ENCODE measurements around the gene WDR77.

The WDR77 gene

DNA sequence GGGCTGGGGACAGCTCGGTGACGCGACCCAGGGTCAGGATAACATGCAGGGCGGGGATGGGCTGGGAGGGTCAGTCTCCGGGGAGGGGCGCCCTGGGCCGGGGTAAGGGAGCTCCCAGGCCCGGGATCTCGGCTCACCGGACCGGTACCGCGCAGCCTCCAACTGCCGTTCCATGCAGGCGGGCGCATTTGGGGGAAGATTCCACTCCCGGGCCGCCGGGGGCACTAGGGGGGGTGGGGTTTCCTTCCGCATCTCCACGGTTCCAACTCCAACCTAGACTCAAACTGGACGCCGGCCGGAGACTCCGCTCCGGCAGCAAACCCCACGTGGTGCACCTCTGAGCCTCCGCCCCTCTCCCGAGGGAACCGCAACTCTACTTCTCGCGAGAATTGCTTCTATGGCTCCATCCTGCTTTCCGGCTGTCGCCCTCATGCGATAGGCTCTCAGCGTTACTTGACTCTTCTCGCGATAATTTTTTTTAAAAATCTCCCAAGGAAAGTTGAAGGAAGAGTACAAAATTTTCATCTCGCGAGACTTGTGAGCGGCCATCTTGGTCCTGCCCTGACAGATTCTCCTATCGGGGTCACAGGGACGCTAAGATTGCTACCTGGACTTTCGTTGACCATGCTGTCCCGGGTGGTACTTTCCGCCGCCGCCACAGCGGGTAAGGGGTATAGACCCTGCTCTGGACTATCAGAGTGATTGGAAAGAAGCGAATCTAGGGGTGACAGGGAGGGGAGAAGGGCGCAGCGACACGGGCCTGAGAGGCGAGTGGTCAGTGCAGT is at the start of gene WDR77, which contains the start of gene ATP5PB:
Gene WDR77, minus strand, starts transcription at position 339 of the 785 bp plus-strand sequence. Its CDS starts 87 bp downstream, at position 252.
Gene ATP5PB, plus strand, starts transcription at position 547 of the 785 bp plus-strand sequence. Its CDS starts 78 bp downstream, at position 625.
- Mint-ChIP-seq H3K9me3 (no peaks in the 10 kb centered on the region), H3K4me1 (ENCODE audit: low read depth) (peaks cover 80% of the 10 kb centered on the region), H3K27me3 (no peaks in the 10 kb centered on the region), H3K4me3 (peak within 1 kb of the TSS; percentile 100), H3K27ac (peak within 1 kb of the TSS; percentile 99), H3K36me3 (ENCODE audit: low read depth) (peaks cover 99% of the 10 kb centered on the region)
- peak; percentile 87 for DNase-seq

DNA sequence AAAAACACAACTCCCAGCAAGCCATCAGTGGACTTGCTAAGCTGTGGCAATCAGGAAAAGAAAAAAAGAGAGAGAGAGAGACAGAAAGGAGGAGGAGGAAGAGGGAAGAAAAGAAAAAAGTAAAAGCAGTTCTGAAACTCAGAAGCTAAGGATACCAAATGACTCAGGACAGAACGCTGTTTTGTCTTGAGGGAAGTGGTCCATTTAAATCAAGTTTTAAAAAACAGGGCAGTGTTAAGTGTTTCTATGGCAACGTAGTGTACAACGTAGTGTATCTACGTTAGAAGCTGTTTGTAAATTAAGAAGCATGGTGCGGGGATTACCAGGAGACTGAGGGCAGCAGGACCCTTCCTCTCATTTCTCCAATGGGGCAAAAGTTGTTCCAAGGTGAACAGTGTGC is 48.5 kb upstream of the WDR77 start:
- Mint-ChIP-seq H3K4me1 (ENCODE audit: low read depth) (peaks cover 31% of the 10 kb centered on the region), H3K36me3 (ENCODE audit: low read depth) (peaks cover 1% of the 10 kb centered on the region), H3K27me3 (no peaks in the 10 kb centered on the region), H3K9me3 (peaks cover 20% of the 10 kb centered on the region), H3K4me3 (no peak overlapping the region), H3K27ac (peak overlapping the region; percentile 60)
- no peak for DNase-seq

DNA sequence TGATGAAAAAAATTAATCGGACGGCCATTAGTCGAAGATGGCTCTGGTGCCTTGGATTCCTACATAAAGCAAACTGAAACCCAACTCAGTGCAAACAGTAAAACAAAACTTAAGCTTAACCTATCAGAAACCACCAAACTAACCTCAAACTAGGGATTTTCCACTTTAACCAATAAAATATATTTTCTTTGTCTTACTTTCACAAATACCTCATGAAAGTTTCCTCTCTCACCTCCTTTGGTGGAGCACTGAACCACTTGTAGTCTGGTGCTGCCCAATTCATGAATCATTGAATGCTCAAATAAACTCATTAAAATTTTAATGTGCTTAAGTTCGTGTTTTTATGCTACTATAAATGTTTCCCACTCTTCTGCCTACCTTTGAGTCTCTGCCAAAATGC is 47.3 kb upstream of the WDR77 start:
- Mint-ChIP-seq H3K27ac (peak overlapping the region; percentile 24), H3K4me3 (no peak overlapping the region), H3K9me3 (peaks cover 20% of the 10 kb centered on the region), H3K4me1 (ENCODE audit: low read depth) (peaks cover 36% of the 10 kb centered on the region), H3K36me3 (ENCODE audit: low read depth) (peaks cover 1% of the 10 kb centered on the region), H3K27me3 (no peaks in the 10 kb centered on the region)
- DNase-seq, result no peak

DNA sequence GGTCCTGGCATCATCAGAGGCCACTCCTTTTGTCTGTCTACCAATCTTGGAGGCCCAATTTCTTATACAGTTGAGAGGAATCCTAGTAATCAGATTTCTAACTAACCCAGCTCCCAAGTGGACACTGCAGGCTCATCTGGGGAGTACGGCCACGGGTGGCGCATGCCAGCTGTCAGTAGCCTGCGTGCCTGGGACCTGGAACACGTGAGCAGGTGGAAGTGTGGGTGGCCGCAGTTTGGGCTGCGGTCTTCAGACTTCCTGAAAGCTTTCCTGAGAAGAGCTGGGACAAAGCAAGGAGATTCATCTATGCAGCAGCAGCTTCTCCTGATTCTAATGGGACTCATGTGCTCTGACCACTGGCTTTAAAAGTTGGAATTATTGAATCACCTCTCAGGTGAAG is 42.0 kb upstream of the WDR77 start:
- no peaks in the 10 kb centered on the region for H3K36me3 Mint-ChIP-seq (ENCODE audit: low read depth)

DNA sequence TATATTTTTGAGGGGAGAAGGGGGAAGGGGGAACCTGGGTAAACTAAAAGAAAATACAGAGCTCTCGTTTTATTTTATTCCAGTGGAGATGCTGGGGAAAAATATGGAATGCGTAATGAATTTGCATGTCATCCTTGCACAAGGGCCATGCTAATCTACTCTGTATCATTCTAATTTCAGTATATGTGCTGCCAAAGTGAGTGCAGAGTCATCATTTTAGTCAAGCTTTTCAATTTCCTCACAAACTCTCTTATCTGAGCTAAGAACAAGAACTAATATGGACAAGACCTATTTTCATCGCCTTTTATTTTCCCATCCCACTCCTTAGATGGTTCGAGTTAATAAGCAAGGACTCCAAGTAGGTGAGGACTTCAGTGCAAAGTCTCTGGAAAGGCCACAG is 41.2 kb upstream of the WDR77 start:
- Mint-ChIP-seq H3K36me3 (ENCODE audit: low read depth) (no peaks in the 10 kb centered on the region), H3K4me1 (ENCODE audit: low read depth) (peaks cover 6% of the 10 kb centered on the region), H3K27me3 (no peaks in the 10 kb centered on the region), H3K4me3 (no peak overlapping the region), H3K27ac (no peak overlapping the region), H3K9me3 (peaks cover 7% of the 10 kb centered on the region)
- DNase-seq, result no peak

More for the DNA sequence above, 42.0 kb upstream of the WDR77 start:
- H3K27me3 Mint-ChIP-seq, result no peaks in the 10 kb centered on the region
- H3K27ac Mint-ChIP-seq, result no peak overlapping the region
- no peak for DNase-seq
- H3K4me3 Mint-ChIP-seq, result no peak overlapping the region
- H3K9me3 Mint-ChIP-seq, result peaks cover 10% of the 10 kb centered on the region
- peaks cover 9% of the 10 kb centered on the region for H3K4me1 Mint-ChIP-seq (ENCODE audit: low read depth)

DNA sequence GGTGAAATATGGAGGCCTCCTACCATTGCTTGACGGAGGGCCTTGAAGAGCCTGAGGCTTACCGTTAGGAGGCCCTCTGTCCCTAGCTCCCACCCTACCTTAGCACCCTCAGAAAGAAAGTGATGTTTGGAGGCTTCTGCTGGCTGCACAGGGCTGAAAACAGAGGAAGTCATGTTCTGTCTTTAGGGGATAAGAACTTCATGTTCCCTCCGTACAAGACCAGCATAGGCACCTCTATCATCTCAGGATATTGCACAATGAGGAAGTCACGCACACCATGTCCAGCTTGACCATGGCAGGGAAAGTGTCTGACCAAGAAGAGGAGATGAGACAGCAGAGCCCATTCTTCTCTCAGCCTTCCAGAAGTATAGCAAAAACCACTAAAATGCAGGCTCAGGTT is 40.5 kb upstream of the WDR77 start:
- Mint-ChIP-seq H3K4me1 (ENCODE audit: low read depth) (peaks cover 7% of the 10 kb centered on the region), H3K27ac (no peak overlapping the region), H3K27me3 (no peaks in the 10 kb centered on the region), H3K4me3 (no peak overlapping the region), H3K9me3 (peaks cover 2% of the 10 kb centered on the region), H3K36me3 (ENCODE audit: low read depth) (no peaks in the 10 kb centered on the region)
- DNase-seq, result no peak

DNA sequence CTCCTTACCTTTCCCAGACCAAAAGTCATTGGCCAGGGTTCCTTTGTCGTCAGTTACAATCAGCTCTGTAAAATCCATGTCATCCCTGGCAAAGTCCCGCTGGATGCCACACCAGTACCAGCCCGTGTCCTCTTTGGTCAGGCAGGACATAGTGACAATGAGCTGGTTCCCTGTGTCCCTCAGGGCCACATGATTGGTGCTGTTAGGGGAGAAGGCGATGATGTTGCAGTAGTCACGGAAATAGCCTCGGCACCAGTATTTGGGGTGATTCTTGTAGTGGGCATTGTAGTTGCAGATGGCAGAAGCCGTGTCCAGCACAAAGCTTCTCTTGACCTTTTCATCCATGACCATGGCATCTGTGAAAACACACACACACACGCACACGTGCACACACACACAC is 39.6 kb upstream of the WDR77 start:
- H3K4me1 Mint-ChIP-seq (ENCODE audit: low read depth), result peaks cover 7% of the 10 kb centered on the region
- H3K27ac Mint-ChIP-seq, result no peak overlapping the region
- H3K36me3 Mint-ChIP-seq (ENCODE audit: low read depth), result no peaks in the 10 kb centered on the region
- DNase-seq, result no peak
- no peaks in the 10 kb centered on the region for H3K27me3 Mint-ChIP-seq
- H3K9me3 Mint-ChIP-seq, result no peaks in the 10 kb centered on the region
- H3K4me3 Mint-ChIP-seq, result no peak overlapping the region

DNA sequence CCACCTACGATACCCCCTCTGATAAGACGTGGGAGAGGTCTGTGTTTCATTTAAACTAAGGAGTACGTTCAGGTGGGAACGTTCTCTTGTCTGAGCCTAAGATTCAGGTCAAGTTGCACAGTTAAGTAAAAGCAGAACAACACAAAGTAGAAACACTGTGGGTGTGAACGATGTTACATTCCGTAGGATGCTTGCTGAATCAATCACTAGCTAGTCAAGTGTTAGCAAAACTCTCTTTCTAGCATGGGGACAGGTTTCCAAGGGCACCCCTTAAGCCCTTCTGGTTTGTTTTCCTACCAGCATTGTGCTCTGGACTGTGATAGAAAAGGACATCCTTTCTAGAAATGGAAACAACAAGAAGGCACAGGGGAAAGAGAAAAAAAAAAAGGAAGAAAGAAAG is 38.1 kb upstream of the WDR77 start:
- no peak overlapping the region for H3K4me3 Mint-ChIP-seq
- DNase-seq, result no peak
- no peak overlapping the region for H3K27ac Mint-ChIP-seq
- no peaks in the 10 kb centered on the region for H3K27me3 Mint-ChIP-seq
- no peaks in the 10 kb centered on the region for H3K36me3 Mint-ChIP-seq (ENCODE audit: low read depth)
- H3K4me1 Mint-ChIP-seq (ENCODE audit: low read depth), result peaks cover 7% of the 10 kb centered on the region
- H3K9me3 Mint-ChIP-seq, result no peaks in the 10 kb centered on the region

DNA sequence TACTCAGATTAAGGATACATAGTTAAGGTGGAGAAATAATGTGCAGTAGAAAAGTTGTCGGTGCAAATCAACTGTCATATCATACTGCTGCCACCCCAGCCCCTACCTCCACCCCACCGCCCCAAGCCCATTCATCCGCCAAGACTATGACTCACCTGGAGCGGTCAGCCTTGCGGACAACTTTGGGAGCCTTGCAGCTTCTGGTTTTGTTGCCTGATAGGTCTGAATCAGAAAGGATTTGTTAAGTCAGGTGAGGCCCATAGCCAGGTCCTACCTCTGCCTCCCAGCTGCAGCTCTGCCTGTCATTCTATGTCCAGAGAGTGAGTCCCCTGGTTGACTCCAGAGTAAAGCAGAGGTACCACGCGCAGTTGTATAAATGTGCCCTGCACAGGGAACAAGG is 37.4 kb upstream of the WDR77 start:
- H3K9me3 Mint-ChIP-seq, result no peaks in the 10 kb centered on the region
- no peaks in the 10 kb centered on the region for H3K36me3 Mint-ChIP-seq (ENCODE audit: low read depth)
- DNase-seq, result no peak
- H3K27ac Mint-ChIP-seq, result no peak overlapping the region
- peaks cover 5% of the 10 kb centered on the region for H3K4me1 Mint-ChIP-seq (ENCODE audit: low read depth)
- H3K27me3 Mint-ChIP-seq, result no peaks in the 10 kb centered on the region
- no peak overlapping the region for H3K4me3 Mint-ChIP-seq

DNA sequence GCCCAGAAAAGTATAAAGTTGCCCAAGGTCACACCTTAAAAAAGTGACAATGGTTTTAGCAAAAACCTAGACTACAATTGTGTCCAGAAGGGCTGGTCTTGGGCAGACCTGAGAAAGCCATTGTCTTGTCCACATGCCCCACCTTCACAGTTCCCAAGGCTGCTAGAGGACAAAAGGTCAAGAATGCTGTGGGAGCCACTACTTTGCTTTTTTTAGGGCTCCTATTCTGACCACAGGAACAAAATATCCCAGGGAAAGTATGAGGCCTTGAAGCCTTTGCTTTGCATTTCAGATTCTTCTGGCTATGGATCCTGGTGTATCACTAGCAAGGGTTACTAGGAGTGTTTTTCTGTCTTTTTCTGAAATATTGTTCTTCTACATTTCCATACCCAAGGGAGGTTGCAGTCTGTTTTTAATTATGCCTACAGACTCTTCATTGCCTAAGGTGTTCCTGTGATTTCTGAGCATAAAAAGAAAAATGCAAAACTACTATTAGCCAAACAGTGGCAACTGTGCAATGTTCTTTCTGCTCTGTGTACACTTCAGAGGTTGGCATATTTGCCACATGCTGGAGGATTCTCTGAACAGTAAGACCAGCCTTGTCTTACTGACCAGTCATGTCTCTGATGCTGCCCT is 35.5 kb upstream of the WDR77 start:
- DNase-seq, result no peak
- H3K9me3 Mint-ChIP-seq, result no peaks in the 10 kb centered on the region
- H3K4me1 Mint-ChIP-seq (ENCODE audit: low read depth), result peaks cover 5% of the 10 kb centered on the region
- H3K27ac Mint-ChIP-seq, result no peak overlapping the region
- H3K36me3 Mint-ChIP-seq (ENCODE audit: low read depth), result no peaks in the 10 kb centered on the region
- no peak overlapping the region for H3K4me3 Mint-ChIP-seq
- no peaks in the 10 kb centered on the region for H3K27me3 Mint-ChIP-seq

DNA sequence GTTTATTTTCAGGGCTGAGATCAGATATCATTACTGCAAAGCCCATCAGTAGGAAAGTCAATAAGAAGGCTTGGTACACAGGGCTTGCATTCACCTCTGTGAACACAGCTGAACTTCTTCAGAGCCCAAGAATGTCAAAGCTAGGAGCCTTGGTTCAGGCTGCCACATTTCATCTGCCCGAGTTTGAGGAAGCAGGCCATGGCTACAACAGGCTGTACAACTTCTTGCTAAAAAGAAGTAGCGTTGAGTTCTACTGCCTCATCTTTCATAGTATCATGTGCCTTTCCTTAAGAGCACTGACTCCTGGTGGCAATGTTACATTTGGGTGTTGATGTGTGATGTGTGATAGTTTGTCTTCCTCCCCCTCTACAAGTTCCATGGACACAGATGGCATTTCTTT is 34.8 kb upstream of the WDR77 start:
- no peak overlapping the region for H3K27ac Mint-ChIP-seq
- H3K4me1 Mint-ChIP-seq (ENCODE audit: low read depth), result peaks cover 5% of the 10 kb centered on the region
- H3K4me3 Mint-ChIP-seq, result no peak overlapping the region
- no peaks in the 10 kb centered on the region for H3K36me3 Mint-ChIP-seq (ENCODE audit: low read depth)
- DNase-seq, result no peak
- H3K9me3 Mint-ChIP-seq, result no peaks in the 10 kb centered on the region
- no peaks in the 10 kb centered on the region for H3K27me3 Mint-ChIP-seq

DNA sequence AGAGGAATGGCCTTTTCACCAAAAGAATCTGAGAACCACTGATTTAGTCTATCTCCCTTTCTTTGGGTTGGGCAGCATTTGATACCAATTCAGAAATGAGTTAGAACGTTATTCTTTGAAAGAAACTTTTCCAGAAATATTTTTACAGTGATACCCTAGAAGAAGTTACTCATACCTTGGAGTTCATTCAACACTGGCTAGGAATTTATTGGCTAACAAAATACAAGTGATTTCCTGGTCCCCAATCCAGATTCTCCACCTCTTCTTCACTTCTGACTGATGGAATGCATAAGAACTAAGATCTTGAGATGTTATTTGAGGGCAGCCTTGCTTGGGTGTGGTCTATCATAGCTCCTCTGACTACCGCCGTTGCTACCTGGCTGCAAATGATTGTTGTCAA is 34.1 kb upstream of the WDR77 start:
- H3K27ac Mint-ChIP-seq, result no peak overlapping the region
- no peak overlapping the region for H3K4me3 Mint-ChIP-seq
- no peaks in the 10 kb centered on the region for H3K9me3 Mint-ChIP-seq
- H3K36me3 Mint-ChIP-seq (ENCODE audit: low read depth), result peaks cover 3% of the 10 kb centered on the region
- no peaks in the 10 kb centered on the region for H3K27me3 Mint-ChIP-seq
- H3K4me1 Mint-ChIP-seq (ENCODE audit: low read depth), result peaks cover 12% of the 10 kb centered on the region
- DNase-seq, result no peak

DNA sequence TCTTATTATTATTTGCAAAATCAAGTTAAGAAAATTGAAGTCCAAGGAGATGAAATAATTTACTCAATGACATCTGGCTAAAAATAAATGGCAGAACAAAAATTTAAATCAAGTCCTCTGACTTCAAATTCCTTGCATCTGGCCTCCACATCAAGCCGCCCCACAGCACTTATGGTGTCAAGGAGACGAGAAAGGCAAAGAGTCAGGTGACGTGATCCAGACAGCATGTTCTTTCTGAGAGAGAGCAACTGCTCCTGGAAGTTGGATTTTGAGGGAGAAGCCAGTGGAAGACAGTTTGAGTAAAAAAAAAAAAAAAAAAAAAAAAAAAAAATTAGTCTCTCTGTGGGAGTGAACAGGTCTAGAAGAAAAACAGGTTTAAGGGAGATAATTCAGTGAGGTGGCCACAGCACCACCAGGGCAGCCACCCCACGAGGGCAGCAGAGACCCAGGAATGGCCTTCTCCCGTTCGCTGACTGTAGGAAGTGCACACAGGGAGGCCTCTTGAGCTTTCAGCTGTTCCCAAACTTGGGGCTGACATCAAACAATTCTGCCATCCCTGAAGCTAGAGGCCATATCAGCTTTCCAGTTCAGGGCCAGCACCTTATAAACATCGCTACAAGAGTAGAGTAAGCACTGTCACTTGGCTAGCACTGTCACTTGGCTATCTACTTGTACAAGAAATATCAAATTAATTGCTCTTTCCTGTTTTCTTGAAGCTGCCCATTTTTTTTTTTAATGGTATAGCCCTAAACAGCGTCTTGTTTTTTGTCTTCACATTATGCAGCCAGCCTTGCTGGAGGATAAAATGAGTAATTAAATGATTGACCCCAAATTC is 32.5 kb upstream of the WDR77 start:
- Mint-ChIP-seq H3K27me3 (no peaks in the 10 kb centered on the region), H3K27ac (no peak overlapping the region), H3K36me3 (ENCODE audit: low read depth) (peaks cover 11% of the 10 kb centered on the region), H3K4me3 (no peak overlapping the region), H3K9me3 (no peaks in the 10 kb centered on the region), H3K4me1 (ENCODE audit: low read depth) (peaks cover 28% of the 10 kb centered on the region)
- DNase-seq, result peak; percentile 72

DNA sequence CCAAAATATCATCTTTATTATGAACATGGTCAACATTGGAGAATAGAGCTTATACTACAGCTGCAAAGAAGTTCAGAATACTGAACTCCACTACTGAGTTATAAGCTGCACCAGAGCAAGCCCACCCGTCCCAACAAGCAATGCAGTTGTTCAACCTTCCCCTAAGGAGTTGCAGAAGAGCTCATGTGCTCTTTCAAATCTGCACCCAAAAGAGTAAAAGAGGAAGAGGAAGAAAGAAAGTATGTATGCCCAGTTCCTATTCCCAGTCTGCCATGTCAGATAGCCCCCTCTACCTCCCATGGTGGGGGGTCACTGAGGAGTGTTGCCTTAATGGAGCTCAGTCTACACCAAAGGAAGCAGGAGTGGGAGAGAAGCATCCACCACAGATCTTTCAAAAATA is 31.6 kb upstream of the WDR77 start:
- Mint-ChIP-seq H3K36me3 (ENCODE audit: low read depth) (peaks cover 11% of the 10 kb centered on the region), H3K9me3 (no peaks in the 10 kb centered on the region)

More for the DNA sequence above, 31.6 kb upstream of the WDR77 start:
- Mint-ChIP-seq H3K27ac (no peak overlapping the region), H3K27me3 (no peaks in the 10 kb centered on the region), H3K4me1 (ENCODE audit: low read depth) (peaks cover 37% of the 10 kb centered on the region), H3K4me3 (no peak overlapping the region)
- no peak for DNase-seq
